Activated T-cell treated with anti-CD3 and anti-CD28 coated beads, Interleukin-2, amount 50 U/mL, for 4 hours (primary cell): ENCODE results near the gene PLA2G5. TPM values are rescaled to one million over a fixed set of nuclear protein-coding genes. Genes with fewer than 3 reads are reported as not detected.

ENCODE experiments used
- ATAC-seq, 2 donors: fragments of 200-7000 bp; cut with Tn5 transposase; one replicate each; pipeline ENCODE4 v1.10.0; 2021
- DNase-seq: peaks from one replicate; pipeline ENCODE4 v3.0.0-alpha.2; 2020
- H3K27me3 Mint-ChIP-seq: one replicate; pipeline ENCODE4 v1.8.0; 2021; ENCODE audit warnings: low read depth, mixed read lengths
- H3K36me3 Mint-ChIP-seq: one replicate; pipeline ENCODE4 v1.8.0; 2022; ENCODE audit warnings: mixed read lengths; ENCODE audit not compliant: insufficient read depth
- H3K4me1 Mint-ChIP-seq: one replicate; pipeline ENCODE4 v1.8.0; 2021; ENCODE audit warnings: low read depth, mixed read lengths
- H3K4me3 Mint-ChIP-seq: one replicate; pipeline ENCODE4 v1.8.0; 2021; ENCODE audit warnings: mild to moderate bottlenecking, moderate library complexity, mixed read lengths
- H3K9me3 Mint-ChIP-seq: one replicate; pipeline ENCODE4 v1.8.0; 2021; ENCODE audit warnings: mixed read lengths
- total RNA-seq, 3 donors: library from RNA; stranded (reverse); gene quantifications; one replicate each; pipeline ENCODE4 v1.2.1, GENCODE V29; 2021

PLA2G5 gene
- total RNA-seq, 3 donors from 2014 or later, result not detected

DNA sequence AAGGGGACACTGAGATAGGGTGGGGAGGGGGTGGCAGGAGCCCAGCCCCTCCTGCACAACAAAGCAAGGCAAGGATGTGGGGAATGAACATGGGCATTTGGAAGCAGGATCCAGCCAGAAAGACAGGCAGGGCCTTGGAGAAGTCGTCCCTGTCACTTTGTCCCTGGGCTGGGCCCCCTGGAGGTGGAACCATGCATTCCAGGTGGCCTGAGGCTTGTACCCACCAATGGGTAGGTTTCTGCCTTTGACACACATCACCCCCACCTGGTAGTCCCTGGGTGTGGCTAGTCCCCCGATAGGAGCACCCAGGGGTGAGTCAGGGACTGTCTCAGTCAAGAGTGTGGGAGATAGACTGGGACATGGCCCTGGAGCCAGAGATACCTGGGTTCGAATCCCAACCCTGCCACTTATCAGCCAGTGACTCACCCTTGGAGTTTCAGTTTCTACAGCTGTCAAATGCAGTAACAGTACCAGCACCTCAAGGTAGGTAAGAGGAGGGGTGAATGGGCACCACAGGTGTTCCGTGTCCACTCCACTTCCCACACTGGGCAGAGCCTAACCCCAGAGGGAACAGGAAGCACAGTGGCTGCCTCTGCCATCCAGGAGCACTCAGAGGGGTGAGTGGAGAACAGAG lies 39.3 kb downstream of the PLA2G5 start:
- no peaks in the 10 kb centered on the region for H3K9me3 Mint-ChIP-seq
- H3K4me1 Mint-ChIP-seq, result no peaks in the 10 kb centered on the region
- DNase-seq (no peak), ATAC-seq (no peak)
- H3K4me3 Mint-ChIP-seq, result no peak overlapping the region
- no peaks in the 10 kb centered on the region for H3K36me3 Mint-ChIP-seq
- peaks cover 10% of the 10 kb centered on the region for H3K27me3 Mint-ChIP-seq

DNA sequence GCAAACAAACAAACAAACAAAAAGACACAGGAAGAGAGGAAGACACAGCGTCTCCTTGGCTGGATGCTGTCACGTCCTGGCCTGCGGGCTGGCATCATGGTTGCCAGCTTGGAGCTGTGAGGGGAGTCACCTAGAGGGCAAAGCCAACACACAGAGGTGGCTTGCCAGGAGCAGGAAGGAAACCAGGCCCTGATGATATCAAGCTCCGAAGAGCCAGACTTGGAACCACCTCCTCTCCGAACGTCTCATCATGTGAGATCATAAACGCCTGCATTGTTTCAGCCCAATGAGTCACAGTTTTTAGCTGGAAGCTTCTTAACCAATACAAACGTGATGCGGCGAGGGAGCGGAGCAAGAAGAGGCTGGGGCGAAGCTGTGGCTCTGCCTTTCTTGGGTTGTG lies 40.7 kb downstream of the PLA2G5 start:
- peaks cover 10% of the 10 kb centered on the region for H3K27me3 Mint-ChIP-seq
- no peaks in the 10 kb centered on the region for H3K4me1 Mint-ChIP-seq

GRCh38 chr1:20111452-20111851 lies 41.5 kb downstream of the PLA2G5 start:
- no peak for DNase-seq
- H3K4me1 Mint-ChIP-seq, result no peaks in the 10 kb centered on the region
- no peaks in the 10 kb centered on the region for H3K9me3 Mint-ChIP-seq
- no peaks in the 10 kb centered on the region for H3K36me3 Mint-ChIP-seq
- H3K4me3 Mint-ChIP-seq, result no peak overlapping the region
- no peak for ATAC-seq
- H3K27me3 Mint-ChIP-seq, result peaks cover 10% of the 10 kb centered on the region

More for the DNA sequence above, 40.7 kb downstream of the PLA2G5 start:
- Mint-ChIP-seq H3K36me3 (no peaks in the 10 kb centered on the region), H3K9me3 (no peaks in the 10 kb centered on the region), H3K4me3 (no peak overlapping the region)
- ATAC-seq (no peak), DNase-seq (no peak)

- H3K4me3 Mint-ChIP-seq, result no peak overlapping the region
- ATAC-seq, result no peak
- DNase-seq, result no peak
- H3K36me3 Mint-ChIP-seq, result no peaks in the 10 kb centered on the region
- no peaks in the 10 kb centered on the region for H3K9me3 Mint-ChIP-seq
- no peaks in the 10 kb centered on the region for H3K4me1 Mint-ChIP-seq
- H3K27me3 Mint-ChIP-seq, result peaks cover 7% of the 10 kb centered on the region
Observed at GRCh38 chr1:20112279-20113000, 42.4 kb downstream of the PLA2G5 start.

- Mint-ChIP-seq H3K36me3 (no peaks in the 10 kb centered on the region), H3K9me3 (no peaks in the 10 kb centered on the region), H3K27me3 (peaks cover 4% of the 10 kb centered on the region), H3K4me1 (no peaks in the 10 kb centered on the region), H3K4me3 (no peak overlapping the region)
- no peak for ATAC-seq
- no peak for DNase-seq
Observed at GRCh38 chr1:20114021-20114648, 44.1 kb downstream of the PLA2G5 start.

- no peak overlapping the region for H3K4me3 Mint-ChIP-seq
- H3K9me3 Mint-ChIP-seq, result no peaks in the 10 kb centered on the region
- ATAC-seq (no peak), DNase-seq (no peak)
- H3K4me1 Mint-ChIP-seq, result no peaks in the 10 kb centered on the region
- no peaks in the 10 kb centered on the region for H3K36me3 Mint-ChIP-seq
- peaks cover 4% of the 10 kb centered on the region for H3K27me3 Mint-ChIP-seq
Observed at GRCh38 chr1:20115479-20115878, 45.5 kb downstream of the PLA2G5 start.

DNA sequence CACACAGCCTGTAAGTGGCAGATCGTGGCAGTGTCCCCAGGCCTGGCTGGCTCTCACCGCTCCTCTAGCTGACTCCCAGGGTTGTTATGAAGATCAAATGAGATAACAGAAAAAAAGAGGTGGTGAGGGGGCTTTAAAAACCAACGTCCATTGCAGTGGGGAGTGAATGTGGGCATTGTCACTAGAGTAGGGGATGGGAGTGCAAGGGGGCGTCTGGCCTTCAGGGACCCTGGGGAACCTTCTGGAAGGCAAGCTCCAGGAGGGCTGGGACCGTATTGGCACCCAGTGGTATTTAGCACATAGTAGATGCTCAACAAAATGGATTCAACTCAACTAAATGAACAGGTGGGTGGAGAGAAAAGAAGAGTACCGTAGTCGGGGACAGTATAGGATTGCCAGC lies 45.9 kb downstream of the PLA2G5 start:
- no peak overlapping the region for H3K4me3 Mint-ChIP-seq
- no peaks in the 10 kb centered on the region for H3K9me3 Mint-ChIP-seq
- ATAC-seq (no peak), DNase-seq (no peak)
- no peaks in the 10 kb centered on the region for H3K36me3 Mint-ChIP-seq
- peaks cover 4% of the 10 kb centered on the region for H3K27me3 Mint-ChIP-seq
- H3K4me1 Mint-ChIP-seq, result no peaks in the 10 kb centered on the region

DNA sequence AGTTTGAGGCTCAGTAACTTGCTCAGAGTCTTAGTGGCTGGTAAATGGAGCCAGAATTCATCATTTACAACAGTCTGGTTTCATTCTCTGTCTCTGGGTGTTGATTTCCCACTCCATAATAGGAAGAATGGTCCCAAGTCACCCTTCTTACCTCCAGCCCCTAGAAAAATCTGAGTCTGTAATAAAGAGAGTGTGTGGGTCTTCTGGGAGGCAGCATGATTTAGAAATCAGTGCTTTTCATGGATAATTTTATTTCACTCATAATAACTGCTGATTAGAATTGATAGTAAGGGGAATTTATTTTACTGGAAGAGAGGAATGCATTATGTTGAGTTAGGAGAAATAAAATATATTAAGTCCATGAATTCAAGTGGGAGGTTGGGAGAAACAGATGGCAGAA lies 47.2 kb downstream of the PLA2G5 start:
- ATAC-seq, result no peak
- H3K36me3 Mint-ChIP-seq, result no peaks in the 10 kb centered on the region
- no peaks in the 10 kb centered on the region for H3K9me3 Mint-ChIP-seq
- H3K4me3 Mint-ChIP-seq, result no peak overlapping the region
- H3K4me1 Mint-ChIP-seq, result no peaks in the 10 kb centered on the region
- no peak for DNase-seq
- H3K27me3 Mint-ChIP-seq, result peaks cover 4% of the 10 kb centered on the region

DNA sequence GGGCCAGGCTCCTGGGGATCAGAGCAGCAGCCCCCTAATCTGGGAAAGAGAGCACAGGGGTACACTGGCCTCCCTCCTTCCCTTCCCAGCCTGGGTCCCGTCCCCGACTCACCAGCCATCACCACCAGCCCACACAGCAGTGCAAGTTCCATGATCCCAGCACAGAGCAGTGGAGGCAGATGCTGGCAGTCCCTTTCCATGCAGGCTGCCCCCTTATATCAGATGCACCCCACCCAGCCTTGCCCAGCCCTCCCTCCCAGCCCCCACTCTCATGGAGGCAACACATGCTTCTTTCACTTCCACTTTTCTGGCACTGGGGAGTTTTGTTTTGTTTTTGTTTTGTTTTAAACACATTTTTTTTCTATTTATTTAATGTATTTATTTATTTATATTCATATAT lies 49.4 kb downstream of the PLA2G5 start, which contains the start of gene PLA2G2D:
Gene PLA2G2D, minus strand, starts transcription at position 190 of the 400 bp plus-strand sequence. Its CDS starts 38 bp downstream, at position 152.
- ATAC-seq (no peak), DNase-seq (no peak)
- Mint-ChIP-seq H3K27me3 (peaks cover 13% of the 10 kb centered on the region), H3K9me3 (no peaks in the 10 kb centered on the region), H3K4me3 (no peak within 1 kb of the TSS), H3K36me3 (no peaks in the 10 kb centered on the region), H3K4me1 (no peaks in the 10 kb centered on the region)

DNA sequence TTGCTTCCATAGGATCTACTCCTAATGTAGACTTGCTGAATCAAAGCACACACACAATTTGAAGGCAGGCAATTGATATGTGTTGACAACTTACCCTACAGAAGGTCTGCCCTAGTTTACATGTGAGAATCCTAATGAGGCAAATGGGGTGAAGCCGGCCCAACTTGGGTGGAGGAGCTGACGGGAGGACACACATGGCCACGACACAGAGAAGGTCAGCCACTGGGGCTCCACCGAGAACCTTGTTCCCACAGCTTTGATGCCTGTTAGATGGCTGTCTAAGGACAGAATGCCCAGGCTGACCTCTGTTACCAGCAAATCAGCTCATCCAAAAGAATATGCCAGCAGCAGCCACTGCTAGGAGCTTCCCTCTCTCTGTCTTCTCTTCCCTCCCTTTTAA lies 50.8 kb downstream of the PLA2G5 start:
- Mint-ChIP-seq H3K4me3 (no peak overlapping the region), H3K36me3 (no peaks in the 10 kb centered on the region), H3K9me3 (no peaks in the 10 kb centered on the region), H3K27me3 (peaks cover 20% of the 10 kb centered on the region), H3K4me1 (no peaks in the 10 kb centered on the region)
- no peak for DNase-seq
- ATAC-seq, result no peak

DNA sequence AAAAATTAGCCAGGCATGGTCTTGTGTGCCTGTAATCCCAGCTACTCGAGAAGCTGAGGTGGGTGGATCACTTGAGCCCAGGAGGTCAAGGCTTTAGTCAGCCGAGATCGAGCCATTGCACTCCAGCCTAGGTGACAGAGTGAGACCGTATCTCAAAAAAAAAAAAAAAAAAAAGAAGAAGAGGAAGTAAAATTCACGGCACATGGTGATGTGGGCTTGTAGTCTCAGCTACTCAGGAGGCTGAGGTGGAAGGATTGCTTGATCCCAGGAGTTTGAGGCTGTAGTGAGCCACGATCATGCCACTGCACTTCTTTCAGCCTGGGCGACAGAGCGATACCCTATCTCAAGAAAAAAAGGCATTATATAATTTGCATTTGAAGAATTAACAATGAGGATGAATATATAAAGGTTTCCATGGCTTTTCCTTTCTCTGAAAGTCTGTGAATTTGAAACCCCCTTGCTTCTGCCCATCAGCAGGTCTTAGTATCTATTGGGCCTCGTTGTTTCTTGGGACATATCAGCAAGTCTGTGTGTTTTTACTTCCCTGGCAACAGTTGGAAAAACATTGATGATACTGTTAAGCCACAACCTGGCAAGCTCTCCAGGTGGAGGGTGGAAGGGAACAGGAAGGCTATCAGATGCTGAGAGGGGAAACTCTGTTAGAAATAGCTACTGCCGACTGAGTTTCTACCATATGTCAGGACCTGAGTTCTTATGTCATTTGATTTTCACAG lies 53.9 kb downstream of the PLA2G5 start:
- H3K4me3 Mint-ChIP-seq, result no peak overlapping the region
- H3K9me3 Mint-ChIP-seq, result no peaks in the 10 kb centered on the region
- ATAC-seq, result no peak
- no peaks in the 10 kb centered on the region for H3K36me3 Mint-ChIP-seq
- H3K27me3 Mint-ChIP-seq, result peaks cover 20% of the 10 kb centered on the region
- DNase-seq, result no peak
- H3K4me1 Mint-ChIP-seq, result no peaks in the 10 kb centered on the region

DNA sequence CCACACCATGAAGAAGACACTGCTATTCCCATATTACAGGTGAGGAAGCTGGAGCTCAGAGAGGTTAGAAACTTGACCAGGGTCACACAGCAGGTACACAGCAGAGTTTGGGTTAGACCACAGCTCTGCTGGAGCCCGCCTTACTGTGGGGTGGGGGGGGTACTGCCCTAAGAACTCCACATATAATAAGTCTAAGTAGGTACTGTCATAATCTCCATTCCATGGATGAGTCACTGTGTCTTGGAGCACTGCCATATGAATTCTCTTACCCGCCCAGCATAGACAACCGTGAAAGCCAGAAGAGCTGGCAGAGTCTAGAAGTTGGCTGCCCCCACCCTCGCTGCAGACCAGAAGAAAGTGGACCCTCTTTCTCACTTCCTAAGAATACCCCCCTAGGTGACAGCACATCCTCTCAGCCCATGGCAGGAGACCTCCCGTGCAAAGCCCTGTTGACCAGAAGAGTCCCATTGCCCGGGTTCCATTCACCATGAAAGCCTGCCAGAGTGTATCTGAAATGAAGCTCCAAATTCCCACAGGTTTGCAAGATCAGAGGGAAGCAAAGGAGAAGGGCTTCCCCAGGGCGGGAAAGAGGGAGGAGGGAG lies 54.6 kb downstream of the PLA2G5 start:
- no peak for DNase-seq
- peaks cover 20% of the 10 kb centered on the region for H3K27me3 Mint-ChIP-seq
- H3K4me1 Mint-ChIP-seq, result no peaks in the 10 kb centered on the region

DNA sequence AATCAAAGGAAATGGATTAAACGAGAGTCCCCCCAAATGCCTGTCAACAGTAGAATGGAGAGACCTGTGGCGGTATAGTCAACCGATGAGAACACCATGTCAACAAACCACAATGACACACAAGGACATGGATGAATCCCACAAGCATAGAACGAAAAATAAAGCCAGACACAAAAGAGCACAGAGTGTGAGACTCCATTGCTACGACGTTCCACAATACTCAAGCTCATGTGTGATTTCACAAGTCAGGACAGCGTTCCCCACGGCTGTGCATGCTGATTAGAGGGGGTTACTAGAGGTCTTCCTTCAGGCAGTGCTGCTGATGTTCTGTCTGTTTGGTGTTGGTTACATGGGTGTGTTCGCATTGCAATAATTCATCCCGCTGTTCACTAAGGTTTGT lies 55.1 kb downstream of the PLA2G5 start:
- Mint-ChIP-seq H3K9me3 (no peaks in the 10 kb centered on the region), H3K4me1 (no peaks in the 10 kb centered on the region), H3K27me3 (peaks cover 17% of the 10 kb centered on the region), H3K4me3 (no peak overlapping the region), H3K36me3 (no peaks in the 10 kb centered on the region)
- DNase-seq, result no peak
- no peak for ATAC-seq

More for the DNA sequence above, 54.6 kb downstream of the PLA2G5 start:
- ATAC-seq, result peak; percentile 18 to 56
- Mint-ChIP-seq H3K36me3 (no peaks in the 10 kb centered on the region), H3K9me3 (no peaks in the 10 kb centered on the region), H3K4me3 (no peak overlapping the region)
